Inflammatory macrophage treated with lipopolysaccharide for 1 hour (primary cell): ENCODE results near the gene SPOCK2.
"Not testable (repeated sequence)": the region's sequence is repeated elsewhere in the genome, so short reads cannot be mapped to it uniquely, and the experiment has no call there.

ENCODE experiments used
- DNase-seq, 2 donors: peaks; one replicate each; pipeline ENCODE4 v3.0.0-alpha.2; 2020 to 2022

Gene SPOCK2

GRCh38 chr10:72050873-72051272 lies 37.5 kb downstream of the SPOCK2 start:
- no peak for DNase-seq

GRCh38 chr10:72049969-72050781 lies 38.2 kb downstream of the SPOCK2 start:
- DNase-seq, result no peak

- no peak for DNase-seq
Measured at GRCh38 chr10:72049472-72049871, 38.9 kb downstream of the SPOCK2 start.

GRCh38 chr10:72048450-72049124 lies 39.8 kb downstream of the SPOCK2 start:
- DNase-seq, result peak; percentile 81 to 99

- no peak for DNase-seq
Measured at GRCh38 chr10:72045586-72045985, 42.8 kb downstream of the SPOCK2 start.

- DNase-seq, result no peak
Measured at GRCh38 chr10:72044417-72045041, 43.8 kb downstream of the SPOCK2 start.

GRCh38 chr10:72043016-72043834 lies 45.1 kb downstream of the SPOCK2 start:
- DNase-seq, result no peak

GRCh38 chr10:72041491-72041890 lies 46.9 kb downstream of the SPOCK2 start:
- DNase-seq, result no peak

- DNase-seq, result no peak
Measured at GRCh38 chr10:72039377-72039776, 49.0 kb downstream of the SPOCK2 start.

- no peak for DNase-seq
Measured at GRCh38 chr10:72038458-72039001, 49.8 kb downstream of the SPOCK2 start.

GRCh38 chr10:72037811-72038210 lies 50.5 kb downstream of the SPOCK2 start:
- DNase-seq, result no peak

- DNase-seq, result no peak
Measured at GRCh38 chr10:72037266-72037665, 51.1 kb downstream of the SPOCK2 start.

- no peak for DNase-seq
Measured at GRCh38 chr10:72035252-72035887, 53.0 kb downstream of the SPOCK2 start.

- DNase-seq, result no peak
Measured at GRCh38 chr10:72034761-72035160, 53.6 kb downstream of the SPOCK2 start.

- peak in 1 of 2 donors; percentile 6 for DNase-seq
Measured at GRCh38 chr10:72034040-72034499, 54.3 kb downstream of the SPOCK2 start.

- not testable (repeated sequence) for DNase-seq
Measured at GRCh38 chr10:72032409-72033162, 55.8 kb downstream of the SPOCK2 start.

GRCh38 chr10:72031706-72032105 lies 56.6 kb downstream of the SPOCK2 start:
- no peak for DNase-seq

- DNase-seq, result no peak
Measured at GRCh38 chr10:72030762-72031543, 57.4 kb downstream of the SPOCK2 start.

- DNase-seq, result no peak
Measured at GRCh38 chr10:72029414-72029813, 58.9 kb downstream of the SPOCK2 start.

GRCh38 chr10:72027498-72027897 lies 60.9 kb downstream of the SPOCK2 start:
- DNase-seq, result no peak
